IMR-90 (cell line): Measurements from ENCODE around the gene CKS1B.

Experiments used
- CHD1 ChIP-seq: IDR thresholded peaks from 2 replicates; pipeline ENCODE4 v1.6.1; 2012; ENCODE audit warnings: low read depth, low read length, improper control_type of control experiment
- CTCF ChIP-seq: conservative IDR thresholded peaks from 2 replicates; pipeline ENCODE4 v1.5.1; 2012; ENCODE audit warnings: mild to moderate bottlenecking, low read depth, low read length, improper control_type of control experiment
- ELK1 ChIP-seq: fragments of 150-350 bp; IDR thresholded peaks from 2 replicates; pipeline ENCODE4 v1.6.1; 2016; ENCODE audit warnings: low read depth, mild to moderate bottlenecking, low read length, moderate library complexity, borderline replicate concordance
- FOS ChIP-seq: fragments of 150-350 bp; IDR thresholded peaks from 2 replicates; pipeline ENCODE4 v1.6.1; 2016; ENCODE audit warnings: low read depth, low read length
- MAFK ChIP-seq: IDR thresholded peaks from 2 replicates; pipeline ENCODE4 v1.6.1; 2012; ENCODE audit warnings: low read depth, low read length, improper control_type of control experiment
- MAZ ChIP-seq: IDR thresholded peaks from 2 replicates; pipeline ENCODE4 v1.6.1; 2012; ENCODE audit warnings: low read depth, mild to moderate bottlenecking, low read length, improper control_type of control experiment, moderate library complexity, borderline replicate concordance
- NFE2L2 ChIP-seq: fragments of 150-350 bp; IDR thresholded peaks from 2 replicates; pipeline ENCODE4 v1.6.1; 2016; ENCODE audit warnings: low read depth, mild to moderate bottlenecking, low read length
- POLR2A ChIP-seq: IDR thresholded peaks from 2 replicates; pipeline ENCODE4 v1.6.1; 2012; ENCODE audit warnings: mild to moderate bottlenecking, low read depth, low read length
- RAD21 ChIP-seq: IDR thresholded peaks from 2 replicates; pipeline ENCODE4 v1.6.1; 2012; ENCODE audit warnings: low read length, improper control_type of control experiment
- RCOR1 ChIP-seq: IDR thresholded peaks from 2 replicates; pipeline ENCODE4 v1.6.1; 2012; ENCODE audit warnings: mild to moderate bottlenecking, low read length, improper control_type of control experiment; ENCODE audit not compliant: insufficient replicate concordance
- RFX5 ChIP-seq: IDR thresholded peaks from 2 replicates; pipeline ENCODE4 v1.8.0; 2012; ENCODE audit warnings: low read depth, mild to moderate bottlenecking, low read length, moderate library complexity
- SMC3 ChIP-seq: fragments of 150-350 bp; IDR thresholded peaks from 2 replicates; pipeline ENCODE4 v1.6.1; 2016; ENCODE audit warnings: low read depth, mild to moderate bottlenecking, antibody characterized with exemption, low read length, moderate library complexity
- TF ChIP-seq, protein P1 (sequence below): fragments of 150-350 bp; IDR thresholded peaks from 2 replicates; pipeline ENCODE4 v1.6.1; 2017; ENCODE audit warnings: mild to moderate bottlenecking, antibody characterized with exemption, low read length, low read depth

GRCh38 chr1:154957091-154957657 lies 17.3 kb upstream of the CKS1B start:
- TF ChIP-seq CTCF, result no peak
- no peak for TF ChIP-seq POLR2A
- no peak for TF ChIP-seq RCOR1
- TF ChIP-seq SMC3, result no peak
- no peak for TF ChIP-seq ELK1
- TF ChIP-seq MAFK, result no peak
- TF ChIP-seq, protein P1, sequence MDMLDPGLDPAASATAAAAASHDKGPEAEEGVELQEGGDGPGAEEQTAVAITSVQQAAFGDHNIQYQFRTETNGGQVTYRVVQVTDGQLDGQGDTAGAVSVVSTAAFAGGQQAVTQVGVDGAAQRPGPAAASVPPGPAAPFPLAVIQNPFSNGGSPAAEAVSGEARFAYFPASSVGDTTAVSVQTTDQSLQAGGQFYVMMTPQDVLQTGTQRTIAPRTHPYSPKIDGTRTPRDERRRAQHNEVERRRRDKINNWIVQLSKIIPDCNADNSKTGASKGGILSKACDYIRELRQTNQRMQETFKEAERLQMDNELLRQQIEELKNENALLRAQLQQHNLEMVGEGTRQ, result no peak
- no peak for TF ChIP-seq RAD21
- TF ChIP-seq FOS, result no peak
- TF ChIP-seq RFX5, result no peak
- TF ChIP-seq MAZ, result no peak
- TF ChIP-seq NFE2L2, result no peak
- no peak for TF ChIP-seq CHD1
